Right lobe of liver (tissue), 6 donors: ENCODE results near the gene YEATS4. TPM values are rescaled to one million over a fixed set of nuclear protein-coding genes. Genes with fewer than 3 reads are reported as not detected.
A peak's percentile ranks its signal among the peaks of the same experiment; 100 is the strongest.

Experiments
- ATAC-seq, 4 donors: fragments of 200-7000 bp; cut with Tn5 transposase; one replicate each; pipeline ENCODE4 v1.9.1; 2020; ENCODE audit warnings: mild to moderate bottlenecking in 4 of 4, moderate library complexity in 4 of 4
- DNase-seq, 3 donors: peaks; one replicate each; pipeline ENCODE4 v3.0.0-alpha.2; 2020
- H3K27ac ChIP-seq, 3 donors: fragments of 200-600 bp; one replicate each; pipeline ENCODE4 v1.8.0; 2022
- H3K27me3 ChIP-seq, 2 donors: fragments of 200-600 bp; one replicate each; pipeline ENCODE4 v1.8.0; 2022
- H3K36me3 ChIP-seq, 4 donors: fragments of 200-600 bp; sonication (generic) in 1 of 4; one replicate each; pipeline versions ENCODE4 v1.5.1 to v1.8.0; 2017 to 2022; ENCODE audit warnings: control low read depth in 1 of 4
- H3K4me1 ChIP-seq, 4 donors: fragments of 200-600 bp; sonication (generic) in 1 of 4; one replicate each; pipeline versions ENCODE4 v1.5.1 to v1.8.0; 2017 to 2022; ENCODE audit warnings: control low read depth in 1 of 4
- H3K4me3 ChIP-seq, 3 donors: fragments of 200-600 bp; one replicate each; pipeline ENCODE4 v1.8.0; 2022
- H3K9me3 ChIP-seq, 4 donors: fragments of 200-600 bp; sonication (generic) in 1 of 4; one replicate each; pipeline versions ENCODE4 v1.5.1 to v1.8.0; 2017 to 2022; ENCODE audit warnings: control low read depth in 1 of 4
- CTCF ChIP-seq, 4 donors: fragments of 200-600 bp in 3 of 4; fragments of 450-650 bp in 1 of 4; IDR thresholded peaks; one replicate each; pipeline versions ENCODE4 v1.5.1 to v1.8.0; 2016 to 2022; ENCODE audit warnings: antibody characterized with exemption in 4 of 4, mild to moderate bottlenecking in 2 of 4
- POLR2A ChIP-seq: fragments of 450-650 bp; IDR thresholded peaks from one replicate; pipeline ENCODE4 v1.6.1; 2017; ENCODE audit warnings: antibody characterized with exemption, mild to moderate bottlenecking
- WGBS: methylation state at CpG from one replicate; pipeline ENCODE4 v1.1.6; 2018; ENCODE audit warnings: low coverage, low lambda C conversion rate; ENCODE audit not compliant: insufficient coverage; ENCODE audit errors: missing lambda C conversion rate; 5-methylcytosine and 5-hydroxymethylcytosine counted together
- intact Hi-C, 2 donors: fragments of 100-400 bp; cut with DNase I; formaldehyde crosslinking; loops; one replicate each; pipeline versions ENCODE4 v1.11.2 to v1.14.1; 2022
- total RNA-seq, 6 experiments: library from RNA; depleted of rRNA in 2 of 6; stranded (reverse); fragments of >200 nt in 2 of 6; fragmentation: NEBNext Ultra II Directional in 3 of 6; extraction: Animal tissue kit (Norgen Biotek cat#: 25700) in 3 of 6; gene quantifications; one replicate each; pipeline versions ENCODE4 v1.1.0 to v1.2.4, GENCODE V29; 2016 to 2023
- donor health status: DM: no; HTN: yes; CAD: no.
- donor health status: DM: no; HTN: no; CAD: no.
- donor health status: DM: no; HTN: no; CAD: no.
- donor health status: DM: no; HTN: yes; CAD: no.
- donor health status: DM: no; HTN: yes; CAD: no.

YEATS4 gene
- total RNA-seq, 6 experiments from 2014 or later = 2.9 to 17.3 (median 5.8) TPM

GRCh38 chr12:69405566-69405865 is 46.0 kb downstream of the YEATS4 start:
- H3K27me3 ChIP-seq = no peaks in the 10 kb centered on the region
- intact Hi-C loops = no loop called here
- no peak for TF ChIP-seq CTCF (IDR thresholded peaks at IDR 0.05)
- TF ChIP-seq POLR2A = no peak
- no peaks in the 10 kb centered on the region for H3K4me1 ChIP-seq
- H3K36me3 ChIP-seq = no peaks in the 10 kb centered on the region
- 67% methylated on average over 4 of the region's 4 CpGs for WGBS
- DNase-seq = no peak
- ATAC-seq = peak in 1 of 4 donors; percentile 86
- H3K4me3 ChIP-seq = no peak overlapping the region
- H3K9me3 ChIP-seq = no peaks in the 10 kb centered on the region
- H3K27ac ChIP-seq = no peak overlapping the region

- ATAC-seq (no peak), DNase-seq (no peak)
- 80% methylated on average over 2 of the region's 2 CpGs for WGBS
- H3K36me3 ChIP-seq = no peaks in the 10 kb centered on the region
- H3K27me3 ChIP-seq = no peaks in the 10 kb centered on the region
- H3K27ac ChIP-seq = no peak overlapping the region
- no peak for TF ChIP-seq POLR2A
- TF ChIP-seq CTCF (IDR thresholded peaks at IDR 0.05) = no peak
- no peaks in the 10 kb centered on the region for H3K9me3 ChIP-seq
- no peak overlapping the region for H3K4me3 ChIP-seq
- intact Hi-C loops = no loop called here
- H3K4me1 ChIP-seq = no peaks in the 10 kb centered on the region
Measured at GRCh38 chr12:69406217-69406616, 46.7 kb downstream of the YEATS4 start.

GRCh38 chr12:69410571-69410970 is 51.0 kb downstream of the YEATS4 start:
- no peak for ATAC-seq
- no peak overlapping the region for H3K27ac ChIP-seq
- H3K9me3 ChIP-seq = no peaks in the 10 kb centered on the region
- intact Hi-C loops = no loop called here
- TF ChIP-seq CTCF (IDR thresholded peaks at IDR 0.05) = no peak
- H3K4me3 ChIP-seq = no peak overlapping the region
- DNase-seq = no peak
- whole genome bisulfite sequencing = 86% methylated on average over 9 of the region's 9 CpGs
- H3K27me3 ChIP-seq = no peaks in the 10 kb centered on the region
- no peaks in the 10 kb centered on the region for H3K4me1 ChIP-seq
- H3K36me3 ChIP-seq = no peaks in the 10 kb centered on the region

- ATAC-seq (no peak), DNase-seq (no peak)
- 76% methylated on average over 3 of the region's 3 CpGs for WGBS
- no peak for TF ChIP-seq CTCF (IDR thresholded peaks at IDR 0.05)
- no peak for TF ChIP-seq POLR2A
- Histone ChIP-seq H3K9me3 (no peaks in the 10 kb centered on the region), H3K4me1 (peaks cover 0 to 20% (median 9%) of the 10 kb centered on the region in 4 donors), H3K4me3 (no peak overlapping the region), H3K27ac (no peak overlapping the region), H3K27me3 (no peaks in the 10 kb centered on the region), H3K36me3 (no peaks in the 10 kb centered on the region)
- intact Hi-C loops = no loop called here
Measured at GRCh38 chr12:69412655-69413054, 53.1 kb downstream of the YEATS4 start.
